Common myeloid progenitor, CD34-positive (primary cell): ENCODE measurements around the gene NRAP.
"Not testable (repeated sequence)": the region's sequence is repeated elsewhere in the genome, so short reads cannot be mapped to it uniquely, and the experiment has no call there.

Experiments used
- CTCF ChIA-PET: fragments of 350-600 bp; sonication (Branson Sonifier 250); formaldehyde crosslinking; loops from one replicate; lab custom pipeline; 2021; ENCODE audit warnings: antibody characterized with exemption; lab: Charles Lee
- POLR2A ChIA-PET: fragments of 350-600 bp; sonication (Branson Sonifier 250); formaldehyde crosslinking; loops from one replicate; lab custom pipeline; 2021; ENCODE audit warnings: antibody characterized with exemption; lab: Charles Lee
- DNase-seq, 3 donors: peaks; one replicate each; pipeline versions ENCODE4 v3.0.0 to v3.0.0-alpha.2; 2013
- H3K27ac ChIP-seq, 2 experiments: 1 replicate in 1 of 2; 2 replicates in 1 of 2; pipeline ENCODE4 v1.7.0; 2013; ENCODE audit warnings: inconsistent platforms in 2 of 2, low read length in 2 of 2, mild to moderate bottlenecking in 2 of 2, low read depth in 1 of 2, moderate library complexity in 1 of 2; ENCODE audit not compliant: severe bottlenecking in 2 of 2, insufficient read depth in 1 of 2, poor library complexity in 1 of 2
- H3K27me3 ChIP-seq, 5 experiments: replicated peaks in 2 of 5; 1 replicate in 3 of 5; 2 replicates in 2 of 5; pipeline versions ENCODE4 v1.6.1 to v1.7.0; 2013; ENCODE audit warnings: low read length in 4 of 5, mild to moderate bottlenecking in 2 of 5, moderate library complexity in 2 of 5, inconsistent platforms in 1 of 5; ENCODE audit not compliant: insufficient read depth in 5 of 5, control insufficient read depth in 4 of 5
- H3K36me3 ChIP-seq, 4 experiments: 1 replicate in 2 of 4; 2 replicates in 2 of 4; pipeline versions ENCODE4 v1.6.1 to v1.7.0; 2013; ENCODE audit warnings: low read length in 3 of 4, control low read depth in 1 of 4, mild to moderate bottlenecking in 1 of 4; ENCODE audit not compliant: control insufficient read depth in 4 of 4, insufficient read depth in 4 of 4
- H3K4me1 ChIP-seq, 4 experiments: 1 replicate in 3 of 4; 2 replicates in 1 of 4; pipeline versions ENCODE4 v1.6.1 to v1.7.1; 2013; ENCODE audit warnings: low read length in 3 of 4, mild to moderate bottlenecking in 3 of 4, control low read depth in 1 of 4, inconsistent platforms in 1 of 4, moderate library complexity in 1 of 4; ENCODE audit not compliant: control insufficient read depth in 4 of 4, insufficient read depth in 4 of 4; ENCODE audit errors: control extremely low read depth in 1 of 4
- H3K4me3 ChIP-seq, 7 experiments: 1 replicate in 4 of 7; 2 replicates in 3 of 7; pipeline versions ENCODE4 v1.5.1 to v1.7.0; 2013; ENCODE audit warnings: mild to moderate bottlenecking in 7 of 7, low read length in 6 of 7, moderate library complexity in 6 of 7, inconsistent platforms in 2 of 7, low read depth in 2 of 7, control low read depth in 1 of 7; ENCODE audit not compliant: insufficient read depth in 4 of 7, control insufficient read depth in 1 of 7; ENCODE audit errors: extremely low read depth in 1 of 7
- H3K9me3 ChIP-seq, 5 experiments: 1 replicate in 4 of 5; 2 replicates in 1 of 5; pipeline versions ENCODE4 v1.6.1 to v1.7.1; 2013; ENCODE audit warnings: low read length in 4 of 5, mild to moderate bottlenecking in 2 of 5, inconsistent platforms in 1 of 5, low read depth in 1 of 5, moderate library complexity in 1 of 5; ENCODE audit not compliant: control insufficient read depth in 4 of 5, insufficient read depth in 2 of 5; ENCODE audit errors: control extremely low read depth in 1 of 5
- WGBS: methylation state at CpG from one replicate; pipeline ENCODE4 v1.1.5; 2013; ENCODE audit not compliant: insufficient coverage; 5-methylcytosine and 5-hydroxymethylcytosine counted together

NRAP gene

DNA sequence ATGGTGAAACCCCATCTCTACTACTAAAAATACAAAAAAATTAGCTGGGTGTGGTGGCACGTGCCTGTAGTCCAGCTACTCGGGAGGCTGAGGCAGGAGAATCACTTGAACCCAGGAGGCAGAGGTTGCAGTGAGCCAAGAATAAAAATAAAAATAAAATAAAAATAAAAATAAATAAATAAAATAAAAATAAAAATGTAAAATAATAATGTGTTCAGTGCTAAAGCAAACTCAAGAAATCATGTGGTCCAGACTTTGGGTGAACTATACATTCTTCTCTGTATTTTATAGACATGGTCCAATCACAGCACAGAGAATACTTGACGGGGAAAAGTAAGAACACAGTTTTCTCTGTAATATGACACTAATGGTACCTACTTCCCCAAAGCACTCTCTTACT lies 11.4 kb downstream of the NRAP start:
- WGBS = no CpG with 5 or more reads among the region's 3 CpGs
- CTCF ChIA-PET, POLR2A ChIA-PET: not testable (repeated sequence)

GRCh38 chr10:113651898-113652297 lies 11.9 kb downstream of the NRAP start:
- Histone ChIP-seq H3K4me1 (no peaks in the 10 kb centered on the region), H3K9me3 (no peaks in the 10 kb centered on the region), H3K4me3 (no peak overlapping the region), H3K27ac (no peak overlapping the region), H3K36me3 (no peaks in the 10 kb centered on the region), H3K27me3 (peaks cover 0 to 2% (median 0%) of the 10 kb centered on the region in 5 experiments)
- DNase-seq = no peak
- 80% methylated on average over 1 of the region's 1 CpG for WGBS
- ChIA-PET CTCF (no interaction called here), POLR2A (no interaction called here)

More for the DNA sequence above, 11.4 kb downstream of the NRAP start:
- H3K27me3 ChIP-seq, DNase-seq, H3K4me1 ChIP-seq, H3K27ac ChIP-seq, H3K9me3 ChIP-seq, H3K36me3 ChIP-seq, H3K4me3 ChIP-seq: not testable (repeated sequence)

DNA sequence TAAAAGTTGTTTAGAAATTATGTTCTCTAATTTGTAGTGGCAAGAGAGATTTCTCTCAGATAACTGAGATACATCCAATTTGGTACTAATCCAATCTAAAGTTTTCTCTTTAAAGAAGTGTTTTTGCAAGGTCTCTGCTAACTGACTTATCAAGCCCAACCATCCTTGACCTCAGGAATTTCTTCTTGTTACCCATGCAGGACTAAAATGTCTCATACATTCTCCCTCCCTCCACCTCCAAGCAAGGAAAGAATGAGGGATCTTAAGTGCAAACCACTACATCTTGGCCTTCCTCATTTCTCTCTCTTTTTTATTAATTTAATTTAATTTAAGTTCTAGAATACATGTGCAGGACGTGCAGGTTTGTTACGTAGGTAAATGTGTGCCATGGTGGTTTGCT lies 12.8 kb downstream of the NRAP start:
- ChIA-PET POLR2A (no interaction called here), CTCF (no interaction called here)
- H3K27ac ChIP-seq = no peak overlapping the region
- peaks cover 0 to 2% (median 0%) of the 10 kb centered on the region in 5 experiments for H3K27me3 ChIP-seq
- H3K4me1 ChIP-seq = no peaks in the 10 kb centered on the region
- H3K36me3 ChIP-seq = no peaks in the 10 kb centered on the region
- 100% methylated on average over 2 of the region's 2 CpGs for WGBS
- no peak overlapping the region for H3K4me3 ChIP-seq
- no peak for DNase-seq
- peaks cover 0 to 1% (median 0%) of the 10 kb centered on the region in 5 experiments for H3K9me3 ChIP-seq

DNA sequence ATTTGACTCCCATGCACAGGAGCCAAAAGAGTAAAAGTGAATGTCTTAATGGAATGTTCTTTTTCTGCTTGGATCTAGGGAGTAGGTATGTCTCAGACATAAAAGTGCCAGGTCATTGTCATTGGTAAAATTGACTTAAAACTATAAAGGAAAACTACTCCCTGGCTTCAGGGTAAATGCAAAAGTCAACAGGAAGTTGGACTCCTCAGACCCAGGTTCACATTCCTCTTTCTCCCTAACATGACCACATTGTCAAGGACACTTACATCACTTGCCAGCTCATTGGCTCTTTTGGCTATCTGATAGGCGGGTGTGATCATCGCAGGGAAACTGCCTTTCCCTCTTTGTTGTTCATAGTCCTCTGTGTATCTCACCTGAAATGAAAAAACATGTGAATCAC lies 13.7 kb downstream of the NRAP start:
- peaks cover 0 to 2% (median 0%) of the 10 kb centered on the region in 5 experiments for H3K27me3 ChIP-seq
- H3K36me3 ChIP-seq = no peaks in the 10 kb centered on the region
- 100% methylated on average over 2 of the region's 2 CpGs for WGBS
- H3K27ac ChIP-seq = no peak overlapping the region
- no peak for DNase-seq
- no peaks in the 10 kb centered on the region for H3K4me1 ChIP-seq
- ChIA-PET CTCF (no interaction called here), POLR2A (no interaction called here)
- peaks cover 0 to 1% (median 0%) of the 10 kb centered on the region in 5 experiments for H3K9me3 ChIP-seq
- no peak overlapping the region for H3K4me3 ChIP-seq

DNA sequence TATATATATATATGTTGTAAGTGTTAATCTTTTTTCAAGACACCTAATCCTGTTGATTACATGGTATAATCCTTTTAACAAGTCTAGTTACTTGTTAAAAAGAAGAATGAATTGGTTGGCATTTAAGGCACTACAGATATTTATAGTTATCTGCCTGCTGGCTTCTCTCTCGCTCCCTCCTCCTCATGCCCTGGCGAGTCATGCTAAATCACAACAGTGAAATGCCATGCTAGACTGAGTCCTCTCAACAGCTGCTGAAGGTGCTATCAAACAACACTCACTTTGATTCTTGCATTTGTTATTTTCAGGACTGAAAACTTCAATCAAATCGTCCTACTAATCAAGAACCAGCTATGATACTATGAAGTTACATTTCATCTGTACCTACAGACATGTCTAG lies 15.4 kb downstream of the NRAP start:
- no peaks in the 10 kb centered on the region for H3K4me1 ChIP-seq
- WGBS = 100% methylated on average over 3 of the region's 3 CpGs
- CTCF ChIA-PET = no interaction called here
- no peak overlapping the region for H3K4me3 ChIP-seq
- POLR2A ChIA-PET = no interaction called here
- H3K27ac ChIP-seq = no peak overlapping the region
- peaks cover 0 to 4% (median 0%) of the 10 kb centered on the region in 5 experiments for H3K27me3 ChIP-seq
- peaks cover 0 to 1% (median 0%) of the 10 kb centered on the region in 5 experiments for H3K9me3 ChIP-seq
- no peak for DNase-seq
- no peaks in the 10 kb centered on the region for H3K36me3 ChIP-seq

- no peak for DNase-seq
- ChIA-PET POLR2A (no interaction called here), CTCF (no interaction called here)
- Histone ChIP-seq H3K4me1 (no peaks in the 10 kb centered on the region), H3K27me3 (peaks cover 0 to 2% (median 0%) of the 10 kb centered on the region in 5 experiments), H3K9me3 (peaks cover 0 to 1% (median 0%) of the 10 kb centered on the region in 5 experiments), H3K27ac (no peak overlapping the region), H3K4me3 (no peak overlapping the region), H3K36me3 (no peaks in the 10 kb centered on the region)
- WGBS = 92% methylated on average over 3 of the region's 3 CpGs
Measured at GRCh38 chr10:113647812-113648211, 16.0 kb downstream of the NRAP start.

GRCh38 chr10:113646336-113647201 lies 17.3 kb downstream of the NRAP start:
- DNase-seq = no peak
- ChIA-PET CTCF (no interaction called here), POLR2A (no interaction called here)
- Histone ChIP-seq H3K36me3 (no peaks in the 10 kb centered on the region), H3K27ac (no peak overlapping the region), H3K4me3 (no peak overlapping the region), H3K9me3 (peaks cover 0 to 1% (median 0%) of the 10 kb centered on the region in 5 experiments), H3K27me3 (peaks cover 0 to 2% (median 0%) of the 10 kb centered on the region in 5 experiments), H3K4me1 (no peaks in the 10 kb centered on the region)
- WGBS = 82% methylated on average over 9 of the region's 10 CpGs
